OCI-M2 (cell line): ENCODE data around the gene GBP1.
"Not testable (repeated sequence)": the region's sequence is repeated elsewhere in the genome, so short reads cannot be mapped to it uniquely, and the experiment has no call there.

ENCODE experiments used
- DNase-seq: peaks from one replicate; lab custom pipeline; 2025; ENCODE audit not compliant: unreplicated experiment; lab: John Stamatoyannopoulos, UW

Gene GBP1

DNA sequence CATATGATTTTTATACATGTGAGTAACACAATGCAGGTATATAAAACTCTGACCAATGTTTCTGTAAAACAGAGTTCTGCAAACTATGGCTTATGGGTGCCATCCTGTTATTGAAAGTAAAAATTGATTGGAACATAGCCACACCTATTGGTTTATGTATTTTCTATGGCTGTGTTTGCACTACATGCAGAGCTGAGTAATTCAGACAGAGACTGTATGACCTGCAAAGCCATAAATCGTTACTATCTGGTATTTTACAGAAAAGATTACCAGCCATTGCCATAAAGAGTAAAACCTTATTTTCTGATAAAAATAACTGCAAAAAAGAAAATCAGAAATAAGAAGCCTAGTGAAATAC is 13.1 kb downstream of the GBP1 start:
- DNase-seq: no peak

DNA sequence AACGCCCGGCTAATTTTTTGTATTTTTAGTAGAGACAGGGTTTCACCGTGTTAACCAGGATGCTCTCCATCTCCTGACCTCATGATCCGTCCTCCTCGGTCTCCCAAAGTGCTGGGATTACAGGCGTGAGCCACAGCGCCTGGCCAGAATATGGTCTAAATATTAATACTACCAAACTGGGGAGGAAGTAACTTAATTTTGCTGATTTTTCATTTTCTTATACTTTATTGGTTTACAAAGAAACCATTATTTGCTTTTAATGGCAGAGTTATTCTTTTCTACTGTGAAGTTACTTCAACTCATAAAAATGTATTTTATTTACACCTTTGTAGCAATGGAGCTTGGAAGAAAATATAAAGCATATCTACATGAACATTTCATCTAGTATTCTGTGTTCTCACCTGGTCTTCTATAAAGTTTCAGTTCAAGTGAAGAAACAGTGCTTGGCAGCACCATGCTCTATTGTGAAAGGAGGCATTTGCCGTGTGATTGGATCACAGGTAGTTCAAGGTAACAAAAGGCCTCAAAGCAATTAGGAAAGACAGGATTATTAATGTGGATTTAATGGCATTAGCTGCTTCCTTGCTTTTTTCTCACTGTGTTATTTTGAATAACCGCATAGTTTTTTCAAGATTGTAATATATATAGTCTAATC is 13.6 kb downstream of the GBP1 start:
- no peak for DNase-seq

DNA sequence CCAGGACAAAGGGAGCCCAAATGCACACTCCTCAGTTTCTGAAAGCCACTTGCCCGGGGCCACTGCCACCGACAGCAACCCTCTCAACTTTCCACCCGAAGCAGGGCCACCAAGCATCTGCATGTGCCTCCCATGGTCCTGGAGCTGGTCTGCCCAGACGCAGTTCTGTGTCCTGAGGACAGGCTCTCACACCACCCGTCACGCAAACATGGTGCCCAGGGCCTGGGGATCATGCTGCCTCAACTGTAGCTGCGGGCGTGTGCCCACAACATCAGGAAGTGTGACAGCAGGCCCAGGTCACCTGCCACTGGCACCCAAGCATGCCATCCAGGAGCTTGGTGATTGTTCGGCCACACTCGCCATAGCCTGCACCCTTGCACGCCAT is 14.4 kb downstream of the GBP1 start:
- DNase-seq: no peak

GRCh38 chr1:89049901-89050648 is 14.9 kb downstream of the GBP1 start:
- DNase-seq: not testable (repeated sequence)

DNA sequence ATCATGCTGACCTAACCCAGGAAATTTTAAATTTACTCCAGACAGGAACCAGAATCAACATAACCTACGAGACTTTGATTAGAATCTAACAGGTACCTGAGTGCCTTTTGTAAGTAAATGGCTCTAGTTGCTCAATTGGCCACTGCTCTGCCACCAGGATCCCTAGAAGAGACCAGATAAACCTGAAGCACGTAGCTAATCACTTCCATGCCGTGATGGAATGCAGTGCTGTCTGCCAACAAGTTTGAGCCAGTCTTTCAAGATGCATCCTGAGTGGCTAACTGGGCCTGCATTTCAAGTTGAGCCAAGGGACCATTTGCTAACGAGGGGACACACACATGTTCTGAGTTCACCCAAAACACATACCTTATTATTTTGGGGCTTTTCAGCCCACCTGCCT is 15.8 kb downstream of the GBP1 start:
- DNase-seq: not testable (repeated sequence)

DNA sequence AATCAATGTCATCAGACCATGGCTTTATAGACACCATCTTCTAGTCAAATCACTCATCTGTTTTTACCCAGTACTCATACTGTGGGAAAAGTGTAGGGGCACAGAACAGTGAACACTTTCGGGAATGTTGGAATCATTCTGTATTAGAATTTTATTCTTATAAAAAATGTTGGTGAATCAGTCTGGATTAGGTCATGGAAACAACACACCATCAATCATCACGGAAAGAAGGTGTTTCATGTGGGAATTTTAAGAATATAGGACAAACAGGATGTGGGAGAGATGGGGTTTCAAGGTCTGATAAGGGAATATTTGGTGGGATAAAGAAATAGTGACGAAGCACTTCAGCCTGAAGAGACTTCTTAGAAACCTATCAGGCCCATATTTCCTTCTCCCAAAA is 17.3 kb downstream of the GBP1 start:
- no peak for DNase-seq

DNA sequence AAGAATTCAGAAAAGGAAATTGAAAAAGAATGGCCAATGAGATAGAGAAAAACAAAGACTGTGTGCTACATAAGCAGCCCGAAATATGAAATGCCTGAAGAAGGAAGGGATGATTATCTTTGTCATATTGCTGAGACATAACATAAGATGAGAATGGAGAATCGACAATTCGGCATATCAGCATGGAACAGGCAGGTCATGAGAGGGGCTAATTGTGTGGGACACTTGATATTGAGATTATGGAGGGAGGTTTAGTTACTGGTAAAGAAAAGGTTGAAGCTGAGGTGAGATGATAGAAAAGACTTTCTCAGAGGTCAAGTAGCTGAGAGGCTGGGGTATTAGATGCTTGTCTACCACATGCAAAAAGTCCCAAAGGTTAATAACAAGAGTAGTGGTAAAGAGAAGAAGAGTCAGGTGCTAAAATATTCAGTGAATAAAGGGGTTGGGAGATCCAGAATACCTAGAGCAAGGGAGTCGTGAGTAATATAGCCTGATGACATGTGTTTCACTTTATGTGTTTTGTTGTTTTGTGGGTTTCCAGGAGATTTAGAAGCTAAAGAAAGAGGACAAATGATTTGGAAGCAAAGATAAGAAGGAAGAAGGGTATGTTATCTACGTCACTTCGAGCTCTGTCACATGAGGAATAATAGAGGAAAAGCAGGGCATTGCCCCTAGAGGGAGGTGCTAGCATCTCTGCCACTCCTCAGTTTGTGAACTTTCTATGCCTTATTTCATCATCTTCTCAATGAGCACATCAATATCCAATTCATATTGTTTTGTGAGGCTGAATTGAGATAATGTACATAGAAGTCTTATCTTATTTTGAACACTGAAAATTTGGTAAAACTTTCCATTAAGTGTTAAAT is 18.5 kb downstream of the GBP1 start:
- DNase-seq: peak; percentile 40

GRCh38 chr1:89044970-89045721 is 19.9 kb downstream of the GBP1 start:
- DNase-seq: no peak

DNA sequence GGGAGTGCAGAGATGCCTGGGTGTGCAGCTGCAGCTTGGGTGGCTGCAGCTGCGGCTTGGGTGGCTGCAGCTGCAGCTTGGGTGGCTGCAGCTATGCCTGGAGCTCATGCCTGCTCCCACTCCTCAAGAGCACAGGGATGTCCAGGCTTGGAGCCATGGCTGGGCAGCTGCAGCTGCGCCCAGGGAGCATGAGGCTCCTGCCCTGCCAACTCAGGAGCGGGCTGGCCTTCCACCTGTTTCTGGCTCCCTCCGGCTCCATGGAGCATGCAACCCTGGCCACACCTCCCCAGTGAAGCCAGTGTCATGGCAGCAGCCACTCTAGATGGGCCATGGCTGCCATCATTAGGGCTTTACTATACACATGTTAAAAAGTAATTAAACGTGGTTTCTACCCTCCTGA is 21.1 kb downstream of the GBP1 start:
- no peak for DNase-seq

GRCh38 chr1:89042491-89042890 is 22.5 kb downstream of the GBP1 start:
- no peak for DNase-seq

GRCh38 chr1:89041721-89042120 is 23.3 kb downstream of the GBP1 start:
- DNase-seq: no peak

- DNase-seq: no peak
Measured at GRCh38 chr1:89041119-89041641, 23.8 kb downstream of the GBP1 start.

GRCh38 chr1:89040315-89040626 is 24.7 kb downstream of the GBP1 start:
- no peak for DNase-seq

GRCh38 chr1:89037186-89037585 is 27.8 kb downstream of the GBP1 start:
- no peak for DNase-seq

- DNase-seq: no peak
Measured at GRCh38 chr1:89035080-89035479, 29.9 kb downstream of the GBP1 start.

- DNase-seq: not testable (repeated sequence)
Measured at GRCh38 chr1:89034004-89034403, 31.0 kb downstream of the GBP1 start.

- not testable (repeated sequence) for DNase-seq
Measured at GRCh38 chr1:89029051-89029450, 36.0 kb downstream of the GBP1 start.

DNA sequence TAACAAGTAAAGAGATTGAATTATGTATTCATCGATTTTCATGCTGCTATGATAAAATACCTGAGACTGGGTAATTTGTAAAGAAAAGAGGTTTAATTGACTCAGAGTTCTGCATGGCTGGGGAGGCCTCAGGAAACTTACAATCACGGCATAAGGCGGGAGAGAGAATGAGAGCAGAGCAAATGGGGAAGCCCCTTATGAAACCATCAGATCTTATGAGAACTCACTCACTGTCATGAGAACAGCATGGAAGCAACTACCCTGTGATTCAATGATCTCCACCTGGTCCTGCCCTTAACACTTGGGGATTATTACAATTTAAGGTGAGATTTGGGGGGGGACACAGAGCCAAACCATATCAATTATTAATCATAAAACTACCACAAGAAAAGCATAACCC is 39.1 kb downstream of the GBP1 start:
- no peak for DNase-seq

GRCh38 chr1:89023026-89023425 is 42.0 kb downstream of the GBP1 start:
- no peak for DNase-seq

DNA sequence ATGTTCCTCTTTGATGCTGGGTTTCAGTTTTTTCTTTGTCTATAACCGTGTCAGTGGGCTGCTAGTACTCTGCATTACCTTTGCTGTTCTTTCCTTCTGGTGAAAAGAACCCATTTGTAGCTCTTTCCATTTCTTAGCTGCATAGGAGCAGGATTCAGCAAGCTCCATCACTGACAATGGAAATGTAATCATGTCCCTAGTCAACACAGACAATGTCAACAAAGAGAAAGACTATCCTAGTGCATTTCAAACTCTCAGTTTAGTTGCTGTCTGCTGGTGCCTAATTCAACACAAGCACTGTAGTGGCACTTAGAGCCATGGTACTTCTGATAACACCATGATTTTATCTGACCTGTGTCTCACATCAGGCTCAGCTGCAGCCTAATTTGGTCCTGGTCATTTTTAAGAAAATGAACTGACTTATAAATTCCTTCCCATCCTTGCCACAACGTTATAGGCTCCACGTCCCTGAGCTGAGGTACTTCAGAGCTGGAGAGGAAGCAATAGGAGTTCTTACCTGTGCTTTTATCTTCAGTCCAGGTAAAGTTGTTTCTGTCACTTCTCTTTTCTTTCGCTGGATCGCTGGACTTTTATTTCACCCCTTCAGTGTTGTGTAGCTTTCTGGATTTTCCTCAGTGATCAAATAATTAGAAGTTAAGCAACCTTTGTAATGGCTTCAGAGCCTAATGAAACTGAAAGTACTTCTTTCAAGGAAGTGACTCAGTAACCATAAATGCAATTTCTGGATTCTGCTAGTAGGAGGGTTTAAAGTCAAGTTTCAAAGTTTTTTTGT is 42.6 kb downstream of the GBP1 start, which contains the start of gene GBP3:
Gene GBP3 (minus strand): TSS at position 700 of the 793 bp plus-strand sequence. CDS start 2,145 bp downstream, outside the sequence.
- no peak for DNase-seq
